Measurements from ENCODE around the gene FAR2.
"Not testable (repeated sequence)": the region's sequence is repeated elsewhere in the genome, so short reads cannot be mapped to it uniquely, and the experiment has no call there.

FAR2 gene

DNA sequence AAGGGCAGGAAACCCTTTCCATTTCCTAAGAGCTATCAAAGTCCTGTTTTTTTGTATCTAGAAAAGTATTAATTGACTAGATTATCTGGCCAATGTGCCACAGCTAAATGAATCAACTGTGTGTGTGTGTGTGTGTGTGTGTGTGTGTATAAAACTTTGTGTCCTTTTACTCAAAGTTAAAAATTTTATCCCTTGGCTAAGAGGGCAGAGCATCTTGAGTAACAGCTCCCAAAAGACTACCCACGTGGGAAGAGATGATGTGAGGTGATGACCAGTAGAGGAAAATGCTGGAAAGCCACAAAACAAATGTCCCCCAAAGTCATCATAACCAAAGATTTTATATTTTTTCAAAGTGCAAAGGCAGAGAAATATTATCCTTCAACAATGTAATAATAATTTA, 90.3 kb downstream of the FAR2 start:
- DNase-seq, result no peak

DNA sequence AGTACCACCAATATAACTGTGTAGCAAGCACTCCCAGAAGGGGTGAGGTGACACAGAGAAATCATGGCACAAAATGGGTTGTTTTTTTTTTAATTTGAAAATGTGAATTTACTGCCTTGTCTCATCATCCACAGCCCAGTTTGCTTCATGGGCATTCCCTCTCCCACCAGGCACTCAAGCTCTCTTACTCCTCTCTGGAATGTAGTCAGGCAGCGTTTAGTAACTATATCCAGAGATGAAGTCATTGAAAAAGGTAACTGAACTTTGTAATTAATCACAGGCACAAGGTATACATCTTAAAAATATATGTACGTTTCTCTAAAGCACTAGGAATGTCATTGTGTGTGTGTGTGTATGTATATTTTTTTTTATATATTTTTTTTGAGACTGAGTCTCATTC, 91.4 kb downstream of the FAR2 start:
- DNase-seq, result no peak

DNA sequence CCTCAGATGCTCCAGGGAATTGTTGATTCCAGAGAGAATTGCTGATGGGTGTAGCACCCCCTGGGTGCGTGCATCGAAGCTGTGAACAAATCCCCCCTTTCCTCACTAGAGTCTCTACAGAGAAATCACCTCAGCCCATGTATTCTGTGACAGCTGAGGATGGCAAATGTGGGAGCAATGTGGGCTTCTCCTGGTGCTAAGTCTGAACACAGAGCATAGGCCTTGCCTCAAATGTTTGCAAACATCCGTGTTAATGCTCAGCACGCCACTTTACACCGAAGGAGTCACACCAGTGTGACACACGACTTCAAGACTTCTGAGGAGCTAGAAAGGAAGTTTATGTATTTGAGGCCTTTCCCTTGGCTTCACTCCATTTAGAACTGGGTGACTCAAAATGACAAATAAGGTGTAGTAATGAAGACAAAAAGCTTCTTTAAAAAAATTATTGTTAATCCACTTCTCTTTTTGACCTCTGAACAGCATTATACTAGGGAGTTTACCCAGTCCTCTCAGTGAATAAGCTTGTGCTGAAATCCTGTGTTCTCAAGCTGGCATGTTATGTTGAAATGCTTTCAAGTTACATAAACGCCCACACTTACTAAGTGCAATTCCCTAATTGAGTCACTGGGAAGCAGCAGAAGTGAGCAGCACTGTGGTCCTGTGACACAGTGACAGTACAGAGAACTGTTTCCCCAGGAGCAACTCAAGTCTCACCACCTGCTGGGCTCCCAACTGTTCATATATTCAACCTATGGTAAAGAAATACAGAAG, 92.9 kb downstream of the FAR2 start:
- DNase-seq, result no peak

DNA sequence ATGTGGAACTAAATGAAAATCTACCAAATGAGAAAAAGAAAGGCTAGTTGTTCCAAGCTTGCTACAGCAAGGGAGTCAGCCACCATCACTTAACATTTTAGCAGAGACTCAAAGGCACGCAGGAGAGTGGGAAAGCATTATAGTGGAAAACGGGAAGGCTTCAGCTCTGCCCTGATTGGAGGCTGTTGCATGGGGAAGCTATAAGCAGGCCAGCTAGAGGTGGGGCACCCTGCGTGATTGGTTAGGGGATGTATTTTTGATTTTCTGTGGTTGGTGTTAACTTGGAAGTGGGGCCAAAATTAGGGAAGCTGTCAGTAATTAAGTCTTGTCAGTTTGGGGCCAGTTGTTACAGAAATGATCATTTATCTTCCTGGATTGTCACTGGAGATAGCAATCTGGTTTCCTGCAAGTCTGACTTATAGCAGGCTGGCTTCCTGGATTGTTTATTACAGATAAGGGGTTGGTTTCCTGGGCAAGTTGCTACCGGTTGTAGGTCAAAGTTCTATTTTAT, 93.9 kb downstream of the FAR2 start:
- DNase-seq, result no peak

- DNase-seq, result no peak
Observed at GRCh38 chr12:29244159-29244765, 95.2 kb downstream of the FAR2 start.

- no peak for DNase-seq
Observed at GRCh38 chr12:29245246-29245645, 96.2 kb downstream of the FAR2 start.

- no peak for DNase-seq
Observed at GRCh38 chr12:29249930-29250329, 100.9 kb downstream of the FAR2 start.

DNA sequence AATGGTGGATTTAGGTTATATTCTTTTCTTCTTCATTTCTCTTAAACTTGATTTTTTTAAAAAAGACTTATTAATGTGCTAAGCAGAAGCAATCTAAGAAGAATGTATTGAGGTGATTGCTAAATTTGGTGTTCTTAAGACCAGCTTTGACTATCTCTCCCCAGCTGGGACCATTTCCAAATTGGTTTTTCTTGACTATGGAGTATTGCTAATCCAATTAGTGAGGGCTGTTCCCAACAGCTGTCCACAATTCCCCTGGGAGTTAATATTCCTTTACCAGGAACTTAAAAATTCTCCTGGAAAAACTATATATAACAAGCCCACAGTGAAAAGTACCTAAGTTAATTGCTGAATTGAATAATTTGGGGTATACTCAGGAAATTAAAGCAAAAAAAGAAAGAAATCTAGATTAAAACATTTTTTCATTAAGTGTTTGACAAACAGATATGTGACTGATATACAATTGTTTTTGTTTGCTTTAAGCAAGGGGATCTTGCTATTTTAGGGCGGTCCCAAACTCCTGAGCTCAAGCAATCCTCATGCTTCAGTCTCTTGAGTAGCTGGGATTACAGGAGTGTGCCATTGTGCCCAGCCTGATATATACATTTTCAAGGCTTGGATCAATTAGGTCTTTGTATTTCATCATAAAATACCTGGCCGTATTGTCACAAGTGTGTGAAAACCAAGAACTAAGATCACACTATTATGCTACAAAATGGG, 105.0 kb downstream of the FAR2 start:
- DNase-seq, result no peak

DNA sequence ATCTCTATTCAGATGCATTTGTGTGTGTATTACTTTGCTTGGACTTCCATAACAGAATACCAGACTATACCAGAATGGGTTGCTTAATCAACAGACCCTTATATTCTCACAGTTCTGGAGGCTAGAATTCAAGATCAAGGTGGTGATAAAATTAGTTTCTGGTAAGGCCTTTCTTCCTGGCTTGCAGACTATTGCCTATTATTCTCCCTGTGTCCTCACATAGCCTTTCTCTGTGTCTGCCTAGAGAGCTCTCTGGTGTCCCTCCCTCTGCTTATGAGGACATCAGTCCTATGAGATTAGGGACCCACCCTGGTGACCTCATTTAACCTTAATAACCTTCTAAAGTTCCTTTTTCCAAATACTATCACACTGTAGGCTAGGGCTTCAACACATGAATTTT, 106.0 kb downstream of the FAR2 start:
- no peak for DNase-seq

DNA sequence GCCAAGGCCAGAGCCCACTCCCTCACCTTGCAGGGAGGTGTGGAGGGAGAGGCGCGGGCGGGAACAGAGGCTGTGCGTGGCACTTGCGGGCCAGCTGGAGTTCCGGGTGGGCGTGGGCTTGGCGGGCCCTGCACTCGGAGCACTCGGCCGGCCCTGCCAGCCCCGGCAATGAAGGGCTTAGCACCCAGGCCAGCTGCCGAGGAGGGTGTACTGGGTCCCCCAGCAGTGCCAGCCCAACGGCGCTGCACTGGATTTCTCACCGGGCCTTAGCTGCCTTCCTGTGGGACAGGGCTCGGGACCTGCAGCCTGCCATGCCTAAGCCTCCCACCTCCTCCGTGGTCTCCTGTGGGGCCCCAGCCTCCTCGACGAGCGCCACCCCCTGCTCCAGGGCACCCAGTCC, 107.5 kb downstream of the FAR2 start:
- no peak for DNase-seq

GRCh38 chr12:29257687-29258086, 108.6 kb downstream of the FAR2 start:
- DNase-seq, result not testable (repeated sequence)

DNA sequence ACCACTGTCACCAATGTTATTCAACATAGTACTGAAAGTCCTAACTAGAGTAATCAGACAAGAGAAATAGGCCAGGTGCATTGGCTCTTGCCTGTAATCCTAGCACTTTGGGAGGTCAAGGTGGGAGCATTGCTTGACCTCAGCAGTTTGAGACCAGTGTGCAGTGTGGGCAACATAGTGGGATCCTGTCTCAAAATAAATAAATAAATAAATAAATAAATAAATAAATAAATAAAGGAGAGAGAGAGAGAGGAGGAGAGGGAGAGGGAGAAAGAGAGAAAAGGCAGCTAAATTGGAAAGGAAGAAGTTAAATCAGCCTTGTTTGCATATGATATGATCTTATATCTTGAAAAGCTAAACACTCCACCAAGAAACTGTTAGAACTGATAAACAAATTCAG, 115.3 kb downstream of the FAR2 start:
- no peak for DNase-seq

DNA sequence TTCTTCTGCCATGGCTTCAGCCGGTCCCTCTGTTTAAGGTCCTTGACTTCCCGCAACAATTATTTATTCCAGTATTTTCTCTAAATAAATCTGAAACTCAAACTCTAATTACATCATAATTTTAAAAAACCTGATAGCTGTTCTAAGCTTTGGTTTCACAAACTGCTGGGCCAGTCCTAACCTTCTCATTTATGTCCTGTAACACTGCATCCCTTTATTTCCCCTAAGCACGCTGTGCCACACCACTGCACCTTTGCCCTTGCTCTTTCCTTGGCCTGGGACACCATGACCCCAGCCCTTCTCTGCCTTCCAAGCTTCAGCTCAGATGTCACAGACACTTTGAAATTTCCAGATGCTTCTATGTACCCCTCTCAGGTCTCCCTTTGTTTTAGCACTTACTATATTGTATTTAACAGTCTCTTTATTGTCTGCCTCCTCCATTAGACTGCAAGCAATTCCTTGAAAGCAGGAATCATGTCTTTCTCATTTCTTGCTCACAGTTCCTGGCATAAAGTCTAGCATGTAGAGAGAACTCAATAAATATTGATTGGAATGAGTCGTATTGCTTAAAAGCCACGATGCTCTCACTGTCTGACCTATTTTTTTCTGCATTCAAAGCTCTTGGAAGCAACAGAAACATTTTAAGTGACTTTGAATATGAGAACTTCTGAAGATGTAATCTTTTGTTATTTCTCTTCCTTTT, 120.8 kb downstream of the FAR2 start:
- DNase-seq, result no peak

DNA sequence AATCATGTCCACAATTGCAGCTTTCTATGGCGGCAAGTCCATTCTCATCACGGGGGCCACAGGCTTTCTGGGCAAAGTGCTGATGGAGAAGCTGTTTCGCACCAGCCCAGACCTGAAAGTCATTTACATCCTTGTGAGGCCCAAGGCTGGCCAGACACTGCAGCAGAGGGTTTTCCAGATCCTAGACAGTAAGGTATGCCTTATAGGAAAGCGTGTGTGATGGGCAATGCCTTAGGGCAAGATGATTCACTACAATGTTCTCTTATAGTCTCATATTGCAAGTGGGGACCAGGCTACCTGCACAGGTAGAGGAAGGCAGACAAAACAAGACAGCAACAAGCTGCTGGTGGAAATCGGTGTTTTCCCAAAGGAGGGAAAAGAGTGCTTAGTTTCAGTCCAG, 121.4 kb downstream of the FAR2 start:
- DNase-seq, result no peak

DNA sequence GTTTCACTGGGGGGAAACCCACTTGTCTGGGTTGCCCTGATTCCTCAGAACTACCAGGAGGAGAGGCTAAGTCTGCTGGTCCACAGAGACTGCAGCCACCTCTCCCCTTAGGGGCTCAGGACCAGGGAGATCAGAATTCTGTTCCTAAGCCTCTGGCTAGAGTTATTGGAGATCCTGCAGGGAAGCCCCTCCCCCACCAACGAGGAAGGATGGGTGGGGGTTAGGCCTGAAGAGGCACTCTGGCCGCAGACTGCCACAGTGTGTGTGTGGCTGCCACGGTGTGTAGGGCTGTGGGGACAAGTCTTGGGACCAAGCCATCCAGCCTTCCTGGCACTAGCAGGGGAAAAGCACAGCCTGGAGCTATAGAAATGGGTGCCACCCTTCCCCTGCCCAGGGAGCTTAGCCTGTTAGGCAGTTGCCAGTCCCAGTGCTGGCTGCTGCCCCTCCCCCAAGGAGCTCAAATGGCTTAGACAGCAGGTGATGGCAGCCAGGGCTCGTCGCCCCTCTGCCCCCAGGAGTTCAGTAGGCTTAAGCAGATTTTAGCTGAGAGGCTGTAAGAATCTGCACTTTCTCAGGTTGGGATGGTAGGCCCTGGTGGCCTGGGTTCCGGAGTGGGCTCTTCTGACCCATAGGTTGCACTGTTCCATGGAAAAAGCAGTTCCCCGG, 124.2 kb downstream of the FAR2 start:
- no peak for DNase-seq

- no peak for DNase-seq
Observed at GRCh38 chr12:29275834-29276233, 126.8 kb downstream of the FAR2 start.

DNA sequence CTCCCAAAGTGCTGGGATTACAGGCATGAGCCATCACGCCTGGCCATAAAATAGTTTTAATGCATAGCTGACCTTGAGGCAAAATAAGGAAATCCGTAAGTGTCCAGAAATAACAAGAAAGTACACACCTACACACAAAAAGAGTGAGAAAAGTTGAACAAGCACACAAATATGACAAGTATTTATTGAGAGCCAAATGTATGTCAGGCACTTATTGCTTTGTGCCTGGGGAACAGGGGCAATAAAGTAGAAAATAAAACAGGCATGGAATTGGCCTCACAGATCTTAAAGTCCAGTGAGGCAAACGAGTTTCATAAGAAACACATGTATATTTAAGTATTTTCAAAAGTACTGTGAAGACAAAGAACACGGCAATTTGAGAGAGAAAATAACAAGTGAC, 128.2 kb downstream of the FAR2 start:
- no peak for DNase-seq

- DNase-seq, result no peak
Observed at GRCh38 chr12:29278673-29279420, 129.8 kb downstream of the FAR2 start.

- DNase-seq, result no peak
Observed at GRCh38 chr12:29281371-29282005, 132.4 kb downstream of the FAR2 start.

- DNase-seq, result no peak
Observed at GRCh38 chr12:29282031-29282816, 133.1 kb downstream of the FAR2 start.
